H1 (cell line): Measurements from ENCODE around the gene IQCH. TPM values are rescaled to one million over a fixed set of nuclear protein-coding genes. Genes with fewer than 3 reads are reported as not detected.

Experiments
- BCL11A ChIP-seq, 2 experiments: IDR thresholded peaks; one replicate each; pipeline ENCODE4 v1.6.1; 2011; ENCODE audit warnings: low read depth in 2 of 2, low read length in 2 of 2, mild to moderate bottlenecking in 2 of 2
- BRCA1 ChIP-seq: IDR thresholded peaks from 2 replicates; pipeline ENCODE4 v1.6.1; 2012; ENCODE audit warnings: low read depth, low read length, improper control_type of control experiment
- CBX5 ChIP-seq: fragments of 300-800, 300-1000 bp; sonication (generic); IDR thresholded peaks from 2 replicates; pipeline ENCODE4 v1.7.1; 2016; ENCODE audit warnings: antibody characterized with exemption, low read length, low read depth
- CBX8 ChIP-seq: fragments of 300-800, 300-1000 bp; sonication (generic); IDR thresholded peaks from 2 replicates; pipeline ENCODE4 v1.7.1; 2016; ENCODE audit warnings: low read depth, low read length, borderline replicate concordance
- CHD7 ChIP-seq: fragments of 300-600 bp; sonication (generic); IDR thresholded peaks from 2 replicates; pipeline ENCODE4 v1.7.1; 2012; ENCODE audit warnings: low read length, moderate library complexity, mild to moderate bottlenecking, inconsistent platforms; ENCODE audit not compliant: insufficient replicate concordance
- GTF2F1 ChIP-seq: IDR thresholded peaks from 2 replicates; pipeline ENCODE4 v1.6.1; 2012; ENCODE audit warnings: low read depth, low read length, improper control_type of control experiment, borderline replicate concordance
- HDAC2 ChIP-seq, 2 experiments: fragments of 300-600 bp in 1 of 2; sonication (generic) in 1 of 2; IDR thresholded peaks; 2 replicates each; pipeline ENCODE4 v1.6.1; 2011 to 2012; ENCODE audit warnings: low read depth in 2 of 2, low read length in 2 of 2, mild to moderate bottlenecking in 2 of 2, moderate library complexity in 2 of 2, borderline replicate concordance in 1 of 2, inconsistent platforms in 1 of 2
- NANOG ChIP-seq: IDR thresholded peaks from 2 replicates; pipeline ENCODE4 v1.6.1; 2011; ENCODE audit warnings: low read length, low read depth, mild to moderate bottlenecking, inconsistent platforms; ENCODE audit not compliant: insufficient read depth, poor library complexity, severe bottlenecking
- SP1 ChIP-seq: IDR thresholded peaks from 2 replicates; pipeline ENCODE4 v1.6.1; 2011; ENCODE audit warnings: low read depth, low read length
- polyA plus RNA-seq, 7 experiments: library from polyadenylated mRNA; depleted of rRNA in 3 of 7; stranded (reverse) in 5 of 7; unstranded in 2 of 7; fragments of >200 nt in 5 of 7; fragments of 200-250 nt in 2 of 7; gene quantifications; 1 replicate in 5 of 7; 2 replicates in 1 of 7; 4 replicates in 1 of 7; pipeline versions ENCODE4 v1.2.1 to v1.2.3, GENCODE V29; 2011 to 2013; ENCODE audit warnings: missing spikeins in 2 of 7, mixed read lengths in 2 of 7
- total RNA-seq: library from RNA; stranded (reverse); fragmentation: NEBNext Ultra II Directional; extraction: Animal tissue kit (Norgen Biotek cat#: 25700); gene quantifications from 2 replicates; pipeline ENCODE4 v1.2.1, GENCODE V29; 2021

The IQCH gene
- total and polyA plus RNA-seq, 2 of the 8 experiments (the other 6 are each of a cell fraction or from before 2014, with no cell fraction given), result 0.60 to 1.9 TPM

- no peak for TF ChIP-seq CHD7
- no peak for TF ChIP-seq CBX5
- TF ChIP-seq HDAC2 (IDR thresholded peaks at IDR 0.05; ENCODE audit: borderline replicate concordance in 1 of 2, low read depth in 2 of 2, low read length in 2 of 2), result peak in 1 of 2 experiments; percentile 93; a peak in 1 of 4 replicates
- TF ChIP-seq CBX8, result no peak
- peak; percentile 54; the same call in 1 of the 2 replicates for TF ChIP-seq BRCA1
- no peak for TF ChIP-seq GTF2F1
- TF ChIP-seq NANOG, result no peak
- no peak for TF ChIP-seq BCL11A (IDR thresholded peaks at IDR 0.05; ENCODE audit: low read depth in 2 of 2, low read length in 2 of 2)
- peak; percentile 98 for TF ChIP-seq SP1
Measured at GRCh38 chr15:67254238-67255175, at the start of gene IQCH, which contains the start of gene AAGAB (continued).
